GM12801 (cell line): ENCODE results near the gene FLNB.

Experiments used
- TF ChIP-seq, protein P1 (sequence below): IDR thresholded peaks from one replicate; pipeline ENCODE4 v1.5.1; 2011; ENCODE audit warnings: control low read depth; ENCODE audit not compliant: insufficient read length; ENCODE audit errors: extremely low read depth

The FLNB gene

DNA sequence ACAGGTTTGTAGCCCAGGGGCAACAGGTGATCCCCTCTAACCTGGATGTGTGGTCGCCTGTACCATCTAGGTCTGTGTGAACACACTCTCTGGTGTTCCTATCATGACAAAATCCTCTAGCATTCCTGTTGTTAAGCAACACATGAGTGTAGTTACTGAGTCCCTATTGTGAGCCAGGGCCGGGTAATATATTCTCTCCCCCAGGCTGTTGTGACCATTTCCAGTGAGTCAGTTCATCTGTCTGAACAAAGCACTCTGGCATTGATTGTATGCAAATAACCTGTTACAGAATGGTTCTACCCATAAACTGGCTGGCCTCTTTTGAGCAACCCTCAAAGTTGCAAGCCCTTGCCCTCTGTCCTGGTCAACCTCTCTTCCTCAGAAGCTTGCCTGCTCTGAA is 2.6 kb upstream of the FLNB start:
- TF ChIP-seq, protein P1, sequence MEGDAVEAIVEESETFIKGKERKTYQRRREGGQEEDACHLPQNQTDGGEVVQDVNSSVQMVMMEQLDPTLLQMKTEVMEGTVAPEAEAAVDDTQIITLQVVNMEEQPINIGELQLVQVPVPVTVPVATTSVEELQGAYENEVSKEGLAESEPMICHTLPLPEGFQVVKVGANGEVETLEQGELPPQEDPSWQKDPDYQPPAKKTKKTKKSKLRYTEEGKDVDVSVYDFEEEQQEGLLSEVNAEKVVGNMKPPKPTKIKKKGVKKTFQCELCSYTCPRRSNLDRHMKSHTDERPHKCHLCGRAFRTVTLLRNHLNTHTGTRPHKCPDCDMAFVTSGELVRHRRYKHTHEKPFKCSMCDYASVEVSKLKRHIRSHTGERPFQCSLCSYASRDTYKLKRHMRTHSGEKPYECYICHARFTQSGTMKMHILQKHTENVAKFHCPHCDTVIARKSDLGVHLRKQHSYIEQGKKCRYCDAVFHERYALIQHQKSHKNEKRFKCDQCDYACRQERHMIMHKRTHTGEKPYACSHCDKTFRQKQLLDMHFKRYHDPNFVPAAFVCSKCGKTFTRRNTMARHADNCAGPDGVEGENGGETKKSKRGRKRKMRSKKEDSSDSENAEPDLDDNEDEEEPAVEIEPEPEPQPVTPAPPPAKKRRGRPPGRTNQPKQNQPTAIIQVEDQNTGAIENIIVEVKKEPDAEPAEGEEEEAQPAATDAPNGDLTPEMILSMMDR: no peak

GRCh38 chr3:58006661-58007060 is 1.6 kb upstream of the FLNB start:
- TF ChIP-seq, protein P1: no peak

GRCh38 chr3:58009026-58009748 is 965 bp downstream of the FLNB start:
- TF ChIP-seq, protein P1: no peak

DNA sequence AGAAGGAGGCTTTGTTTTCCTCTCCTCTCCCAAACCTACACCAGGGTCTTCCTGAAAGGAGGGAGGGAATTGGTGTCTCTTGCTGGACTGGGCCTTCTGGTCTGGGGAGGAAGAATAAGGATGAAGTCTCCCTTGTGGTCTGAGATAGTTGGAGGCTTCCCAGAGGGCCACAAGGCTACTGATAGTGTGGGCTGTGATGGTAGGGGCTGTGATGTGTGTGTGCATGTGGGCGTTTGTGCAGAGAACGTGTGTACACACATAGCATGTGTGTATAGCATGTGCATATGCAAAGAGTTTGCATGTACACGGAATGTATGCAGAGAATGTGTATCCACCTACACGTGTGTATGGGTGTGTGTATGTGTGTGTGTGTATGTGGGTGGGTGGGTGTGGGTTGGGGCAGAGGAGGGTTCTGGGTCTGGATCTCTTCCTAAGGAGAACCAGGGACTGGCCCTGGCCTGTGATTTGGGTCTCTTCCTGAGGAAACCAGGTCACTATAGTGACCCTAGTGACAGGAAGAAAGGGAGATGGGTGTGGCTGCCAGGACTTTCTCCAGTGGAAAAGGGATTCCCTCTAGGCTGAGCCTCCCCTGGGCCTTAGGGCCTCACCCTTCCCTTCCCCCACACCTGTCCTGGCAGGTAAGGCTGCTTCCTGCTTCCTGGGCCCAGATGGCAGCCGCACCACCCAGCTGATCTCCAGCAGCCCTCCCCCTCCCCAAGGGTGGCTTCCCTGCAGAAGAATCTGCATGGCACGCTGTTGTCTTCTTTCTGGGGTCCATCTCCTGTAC is 1.7 kb downstream of the FLNB start:
- TF ChIP-seq, protein P1: no peak

- TF ChIP-seq, protein P1: no peak
Measured at GRCh38 chr3:58010562-58010961, 2.3 kb downstream of the FLNB start.

GRCh38 chr3:58011580-58011979 is 3.4 kb downstream of the FLNB start:
- TF ChIP-seq, protein P1: no peak

- TF ChIP-seq, protein P1: no peak
Measured at GRCh38 chr3:58012302-58012701, 4.1 kb downstream of the FLNB start.
